SJSA1 (cell line): ENCODE data around the gene PRCD. TPM values are rescaled to one million over a fixed set of nuclear protein-coding genes. Genes with fewer than 3 reads are reported as not detected.

ENCODE experiments used
- DNase-seq, 2 experiments: peaks; one replicate each; pipeline ENCODE4 v3.0.0-alpha.2; 2015 to 2020; ENCODE audit warnings: low spot score in 2 of 2, low read depth in 1 of 2
- H3K27ac ChIP-seq: fragments of 250-450 bp; sonication (Bioruptor Pico); 2 replicates; pipeline ENCODE4 v1.5.1; 2020; ENCODE audit warnings: mild to moderate bottlenecking, moderate library complexity
- H3K27me3 ChIP-seq: fragments of 250-450 bp; sonication (Bioruptor Pico); replicated peaks from 2 replicates; pipeline ENCODE4 v1.5.1; 2020; ENCODE audit warnings: mild to moderate bottlenecking, moderate library complexity
- H3K36me3 ChIP-seq: fragments of 250-450 bp; sonication (Bioruptor Pico); 2 replicates; pipeline ENCODE4 v1.5.1; 2020; ENCODE audit warnings: mild to moderate bottlenecking
- H3K4me1 ChIP-seq: fragments of 250-450 bp; sonication (Bioruptor Pico); replicated peaks from 2 replicates; pipeline ENCODE4 v1.6.1; 2021; ENCODE audit warnings: mild to moderate bottlenecking
- H3K4me3 ChIP-seq: fragments of 250-450 bp; sonication (Bioruptor Pico); 2 replicates; pipeline ENCODE4 v1.5.1; 2020; ENCODE audit warnings: mild to moderate bottlenecking
- H3K9me3 ChIP-seq: fragments of 250-450 bp; sonication (Bioruptor Pico); replicated peaks from 2 replicates; pipeline ENCODE4 v1.5.1; 2020; ENCODE audit warnings: mild to moderate bottlenecking
- total RNA-seq: library from RNA; depleted of rRNA; stranded (reverse); fragments of >200 nt; shearing (Covaris generic); gene quantifications from 2 replicates; pipeline ENCODE4 v1.2.3, GENCODE V29; 2014

Gene PRCD
- total RNA-seq, 1 experiment from 2014 or later: 0.13 TPM

GRCh38 chr17:76536511-76537287 is 3.1 kb upstream of the PRCD start:
- DNase-seq: no peak
- peaks cover 35% of the 10 kb centered on the region for H3K4me1 ChIP-seq
- H3K27ac ChIP-seq: no peak overlapping the region
- H3K27me3 ChIP-seq: peaks cover 7% of the 10 kb centered on the region
- H3K9me3 ChIP-seq: peaks cover 3% of the 10 kb centered on the region; the same call in 1 of the 2 replicates
- H3K36me3 ChIP-seq: no peaks in the 10 kb centered on the region
- peak overlapping the region; percentile 36 for H3K4me3 ChIP-seq

- Histone ChIP-seq H3K4me3 (peak overlapping the region; percentile 36), H3K27me3 (peaks cover 7% of the 10 kb centered on the region), H3K4me1 (peaks cover 30% of the 10 kb centered on the region), H3K36me3 (no peaks in the 10 kb centered on the region), H3K27ac (no peak overlapping the region), H3K9me3 (peaks cover 3% of the 10 kb centered on the region; the same call in 1 of the 2 replicates)
- no peak for DNase-seq
These were observed 2.6 kb upstream of the PRCD start for GRCh38 chr17:76537288-76537577.

GRCh38 chr17:76537578-76538280 is 2.1 kb upstream of the PRCD start, which contains the start of gene CYGB:
Gene CYGB, minus strand, starts transcription at chr17:76537709. Its CDS starts 167 bp downstream, at chr17:76537542.
- Histone ChIP-seq H3K4me1 (peaks cover 25% of the 10 kb centered on the region), H3K9me3 (peaks cover 3% of the 10 kb centered on the region; the same call in 1 of the 2 replicates), H3K27me3 (peaks cover 7% of the 10 kb centered on the region), H3K36me3 (no peaks in the 10 kb centered on the region), H3K27ac (no peak within 1 kb of the TSS), H3K4me3 (peak within 1 kb of the TSS; percentile 36)
- peak in 1 of 2 experiments; percentile 50 for DNase-seq

- DNase-seq: no peak
- H3K9me3 ChIP-seq: peaks cover 3% of the 10 kb centered on the region; the same call in 1 of the 2 replicates
- no peak overlapping the region for H3K27ac ChIP-seq
- H3K4me1 ChIP-seq: peaks cover 25% of the 10 kb centered on the region
- peaks cover 7% of the 10 kb centered on the region for H3K27me3 ChIP-seq
- H3K4me3 ChIP-seq: peak overlapping the region; percentile 36
- no peaks in the 10 kb centered on the region for H3K36me3 ChIP-seq
These were observed 1.4 kb upstream of the PRCD start for GRCh38 chr17:76538281-76538931.

GRCh38 chr17:76538941-76539570 is 788 bp upstream of the PRCD start:
- Histone ChIP-seq H3K36me3 (no peaks in the 10 kb centered on the region), H3K27ac (no peak overlapping the region), H3K4me3 (no peak overlapping the region), H3K4me1 (peaks cover 25% of the 10 kb centered on the region), H3K9me3 (peaks cover 3% of the 10 kb centered on the region; the same call in 1 of the 2 replicates), H3K27me3 (peaks cover 7% of the 10 kb centered on the region)
- DNase-seq: no peak

- H3K27me3 ChIP-seq: peaks cover 7% of the 10 kb centered on the region
- H3K36me3 ChIP-seq: no peaks in the 10 kb centered on the region
- H3K4me1 ChIP-seq: peaks cover 28% of the 10 kb centered on the region
- H3K4me3 ChIP-seq: peak overlapping the region; percentile 15
- no peak overlapping the region for H3K27ac ChIP-seq
- DNase-seq: peak; percentile 91 to 99
- H3K9me3 ChIP-seq: peaks cover 3% of the 10 kb centered on the region; the same call in 1 of the 2 replicates
These were observed 797 bp downstream of the PRCD start for GRCh38 chr17:76540381-76541300.

GRCh38 chr17:76541739-76542454 is 2.1 kb downstream of the PRCD start:
- no peak overlapping the region for H3K4me3 ChIP-seq
- H3K27me3 ChIP-seq: peaks cover 7% of the 10 kb centered on the region
- H3K36me3 ChIP-seq: no peaks in the 10 kb centered on the region
- peaks cover 3% of the 10 kb centered on the region; the same call in 1 of the 2 replicates for H3K9me3 ChIP-seq
- H3K4me1 ChIP-seq: peaks cover 41% of the 10 kb centered on the region
- DNase-seq: peak in 1 of 2 experiments; percentile 40
- H3K27ac ChIP-seq: no peak overlapping the region

GRCh38 chr17:76542566-76542971 is 2.7 kb downstream of the PRCD start:
- no peak for DNase-seq
- Histone ChIP-seq H3K27ac (no peak overlapping the region), H3K9me3 (peaks cover 3% of the 10 kb centered on the region; the same call in 1 of the 2 replicates), H3K4me1 (peaks cover 43% of the 10 kb centered on the region), H3K36me3 (no peaks in the 10 kb centered on the region), H3K27me3 (peaks cover 7% of the 10 kb centered on the region), H3K4me3 (no peak overlapping the region)

- peaks cover 42% of the 10 kb centered on the region for H3K4me1 ChIP-seq
- peaks cover 2% of the 10 kb centered on the region; the same call in 1 of the 2 replicates for H3K9me3 ChIP-seq
- peaks cover 6% of the 10 kb centered on the region for H3K27me3 ChIP-seq
- DNase-seq: no peak
- no peak overlapping the region for H3K4me3 ChIP-seq
- no peak overlapping the region for H3K27ac ChIP-seq
- no peaks in the 10 kb centered on the region for H3K36me3 ChIP-seq
These were observed 3.1 kb downstream of the PRCD start for GRCh38 chr17:76542984-76543383.

- no peak overlapping the region for H3K27ac ChIP-seq
- no peaks in the 10 kb centered on the region for H3K36me3 ChIP-seq
- no peaks in the 10 kb centered on the region for H3K9me3 ChIP-seq
- peaks cover under 1% of the 10 kb centered on the region; the same call in 1 of the 2 replicates for H3K27me3 ChIP-seq
- DNase-seq: no peak
- H3K4me1 ChIP-seq: peaks cover 38% of the 10 kb centered on the region
- H3K4me3 ChIP-seq: no peak overlapping the region
These were observed 3.6 kb downstream of the PRCD start for GRCh38 chr17:76543482-76543825.

GRCh38 chr17:76543826-76544545 is 4.1 kb downstream of the PRCD start:
- H3K4me1 ChIP-seq: peaks cover 38% of the 10 kb centered on the region
- H3K4me3 ChIP-seq: no peak overlapping the region
- H3K9me3 ChIP-seq: no peaks in the 10 kb centered on the region
- no peaks in the 10 kb centered on the region for H3K36me3 ChIP-seq
- no peaks in the 10 kb centered on the region for H3K27me3 ChIP-seq
- no peak for DNase-seq
- no peak overlapping the region for H3K27ac ChIP-seq
